NCI-H2107 (cell line): ENCODE data around the gene ACAA2.

Experiments
- DNase-seq: peaks from one replicate; lab custom pipeline; 2025; lab: John Stamatoyannopoulos, UW

ACAA2 gene

DNA sequence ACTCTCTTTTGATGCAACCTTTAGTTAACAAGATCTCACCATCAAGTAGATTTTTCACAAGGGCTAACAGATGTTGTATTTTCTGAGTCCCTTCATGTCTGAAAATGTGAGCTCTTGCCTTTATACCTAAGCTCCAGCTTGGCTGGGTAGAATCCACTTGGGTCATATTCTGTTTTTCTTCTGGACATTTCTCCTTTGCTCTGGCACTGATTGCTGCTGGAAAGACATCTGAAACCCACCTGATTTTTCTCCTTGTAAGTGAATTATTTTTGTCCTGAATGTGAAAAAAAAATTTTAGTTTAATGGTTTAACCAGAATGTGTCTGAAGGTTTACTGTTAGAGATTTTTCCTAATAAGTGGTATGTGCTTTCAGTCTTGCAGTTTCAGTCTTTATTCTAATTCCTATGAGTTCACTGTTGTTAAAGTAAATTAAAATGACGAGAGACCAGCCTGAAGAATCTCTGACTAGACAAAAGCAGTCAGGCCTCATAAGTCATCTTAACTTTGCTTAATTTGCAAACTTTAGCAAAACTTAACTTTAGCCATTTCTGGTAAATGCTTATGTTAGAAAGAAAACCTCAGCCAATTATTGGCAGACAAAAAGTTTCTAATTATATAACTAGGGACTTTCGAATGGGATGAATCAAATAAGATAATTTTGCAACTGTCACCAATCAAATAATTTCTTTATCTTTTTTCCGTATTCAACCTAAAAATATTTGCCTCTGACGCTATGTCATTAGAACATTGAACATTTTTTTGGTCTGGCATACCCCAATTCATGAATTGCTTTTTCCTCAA is 70.8 kb downstream of the ACAA2 start:
- DNase-seq = no peak

DNA sequence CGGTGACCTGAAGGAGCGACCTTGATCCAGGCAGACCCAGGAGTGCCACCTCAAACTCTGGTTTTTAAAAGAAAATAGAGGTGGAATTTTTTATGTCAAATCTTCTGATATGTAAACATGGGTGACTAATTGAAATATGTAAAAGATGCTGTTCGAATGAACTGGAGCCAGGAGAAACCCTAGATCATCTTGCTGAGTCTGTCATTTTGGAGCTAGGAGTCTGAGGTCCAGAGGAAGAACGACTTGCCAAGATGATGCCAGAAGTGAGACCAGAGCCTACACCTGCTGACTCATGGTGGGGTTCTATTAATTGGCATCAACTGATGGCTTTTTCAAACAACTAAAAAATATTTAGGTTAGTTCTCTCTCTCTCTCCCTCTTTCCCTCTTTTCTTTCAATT is 74.1 kb downstream of the ACAA2 start:
- DNase-seq = no peak

DNA sequence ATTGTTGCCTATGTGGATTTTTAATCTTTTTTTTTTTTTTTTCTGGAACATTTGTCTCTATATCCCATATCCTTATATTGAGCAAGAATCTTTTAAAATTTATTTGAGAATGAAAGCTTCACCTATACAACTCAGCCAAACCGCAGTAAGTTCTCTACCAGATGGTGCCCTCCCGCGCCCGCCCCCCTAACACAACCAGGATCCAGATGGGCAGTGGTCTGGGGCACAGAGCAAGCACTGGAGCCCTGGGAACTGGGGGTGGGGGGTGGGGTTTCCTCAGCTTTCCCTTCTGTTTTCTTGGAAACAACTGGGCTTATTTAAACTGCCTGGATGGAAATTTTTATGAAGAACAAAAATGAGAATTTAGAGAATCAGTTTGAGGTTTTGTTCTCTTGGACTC is 74.6 kb downstream of the ACAA2 start:
- no peak for DNase-seq

DNA sequence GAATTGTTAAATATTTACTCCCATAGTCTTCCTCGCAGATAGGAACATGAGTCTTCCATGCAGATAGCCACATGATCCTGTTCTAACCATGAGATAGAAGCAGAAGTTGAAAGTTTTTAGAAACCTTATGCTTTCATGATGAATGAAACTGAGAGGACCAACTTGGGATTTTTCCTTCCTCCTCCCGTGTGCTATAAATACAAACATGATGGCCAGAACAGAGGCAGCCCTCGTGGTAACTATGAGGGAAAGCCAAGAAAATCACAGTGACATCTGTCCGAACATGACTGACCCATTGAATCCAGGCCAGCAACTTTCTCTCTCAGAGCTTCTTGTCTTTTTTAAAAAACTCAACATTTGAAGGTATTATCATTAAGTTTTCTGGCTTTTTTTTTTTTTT is 78.5 kb downstream of the ACAA2 start:
- DNase-seq = no peak

DNA sequence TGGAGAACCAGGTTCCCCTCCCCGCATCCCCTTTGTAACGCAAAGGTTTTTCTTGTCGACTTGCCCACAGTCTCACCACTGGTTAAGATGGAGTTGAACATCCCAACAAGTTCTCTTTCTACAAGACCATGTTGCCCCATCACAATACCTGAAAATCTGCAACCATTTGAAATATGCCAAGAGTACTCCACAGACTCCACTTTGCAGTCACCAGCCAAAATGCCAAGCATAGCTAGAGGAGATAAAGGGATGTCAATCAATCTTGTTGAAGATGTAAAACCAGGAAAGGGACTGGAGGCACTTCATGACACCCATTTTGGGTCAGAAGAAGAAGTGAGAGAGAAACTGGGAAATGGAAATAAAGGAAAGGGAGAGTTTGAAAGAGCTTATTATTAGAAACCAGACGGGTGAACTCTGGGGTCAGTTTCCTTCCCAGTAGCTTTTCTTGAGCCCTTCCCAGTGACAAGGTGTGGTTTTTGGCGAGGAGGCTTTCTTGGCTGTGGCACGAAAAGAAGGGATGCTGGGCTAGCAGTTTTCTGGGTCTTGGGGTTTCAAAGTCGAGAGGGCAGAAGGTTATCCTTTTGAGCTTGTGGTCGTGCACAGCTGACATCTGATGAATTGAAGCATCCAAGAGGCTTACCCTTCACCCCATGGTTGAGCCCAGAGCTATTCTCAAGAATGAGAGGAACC is 79.3 kb downstream of the ACAA2 start:
- no peak for DNase-seq

DNA sequence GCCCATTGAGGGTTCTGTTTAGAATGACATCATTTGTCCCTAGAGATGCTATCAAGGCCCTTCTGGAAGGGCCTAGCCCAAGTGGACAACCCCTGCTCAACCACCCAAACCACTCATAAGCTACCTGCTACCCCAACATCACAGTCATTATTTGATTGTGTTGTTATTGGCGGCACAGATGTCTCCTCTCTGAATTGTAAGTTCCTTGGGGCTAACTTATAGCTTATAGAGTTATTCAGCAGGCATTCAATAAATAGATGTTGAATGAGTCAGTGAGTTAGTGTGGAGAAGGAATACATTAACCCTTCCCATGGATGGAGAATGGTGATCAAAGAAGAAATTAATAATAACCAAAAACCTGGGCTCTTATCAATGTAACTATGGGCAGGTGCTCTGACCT is 80.0 kb downstream of the ACAA2 start:
- DNase-seq = no peak
